Endothelial cell (in vitro differentiated cells): ENCODE data around the gene VRK3. TPM values are rescaled to one million over a fixed set of nuclear protein-coding genes. Genes with fewer than 3 reads are reported as not detected.

Experiments
- DNase-seq: peaks from one replicate; pipeline ENCODE4 v3.0.0; 2021; ENCODE audit warnings: low spot score
- H3K27ac Mint-ChIP-seq: one replicate; pipeline ENCODE4 v1.8.0; 2021; ENCODE audit warnings: mixed read lengths, inconsistent platforms; ENCODE audit not compliant: unreplicated experiment
- H3K27me3 Mint-ChIP-seq: one replicate; pipeline ENCODE4 v1.8.0; 2021; ENCODE audit warnings: mild to moderate bottlenecking, moderate library complexity, mixed read lengths, inconsistent platforms; ENCODE audit not compliant: unreplicated experiment
- H3K36me3 Mint-ChIP-seq: one replicate; pipeline ENCODE4 v1.8.0; 2021; ENCODE audit warnings: mild to moderate bottlenecking, low read depth, mixed read lengths, inconsistent platforms; ENCODE audit not compliant: unreplicated experiment
- H3K4me1 Mint-ChIP-seq: one replicate; pipeline ENCODE4 v1.8.0; 2021; ENCODE audit warnings: mild to moderate bottlenecking, mixed read lengths, inconsistent platforms; ENCODE audit not compliant: unreplicated experiment
- H3K4me3 Mint-ChIP-seq: one replicate; pipeline ENCODE4 v1.8.0; 2021; ENCODE audit warnings: mild to moderate bottlenecking, mixed read lengths, inconsistent platforms; ENCODE audit not compliant: unreplicated experiment
- H3K9me3 Mint-ChIP-seq: one replicate; pipeline ENCODE4 v1.8.0; 2021; ENCODE audit warnings: mixed read lengths, inconsistent platforms; ENCODE audit not compliant: unreplicated experiment
- CTCF ChIP-seq: fragments of 200-600 bp; sonication (generic); IDR thresholded peaks from one replicate; pipeline ENCODE4 v1.5.0; 2021; ENCODE audit warnings: antibody characterized with exemption; ENCODE audit not compliant: unreplicated experiment
- total RNA-seq: library from RNA; stranded (reverse); fragmentation: NEBNext Ultra II Directional; extraction: Animal tissue kit (Norgen Biotek cat#: 25700); gene quantifications from one replicate; pipeline ENCODE4 v1.2.1, GENCODE V29; 2021; ENCODE audit not compliant: unreplicated experiment

Gene VRK3
- total RNA-seq, 1 donor from 2014 or later: 51.2 TPM

GRCh38 chr19:49957262-49957915, 67.8 kb downstream of the VRK3 start:
- H3K36me3 Mint-ChIP-seq: no peaks in the 10 kb centered on the region
- H3K9me3 Mint-ChIP-seq: no peaks in the 10 kb centered on the region
- DNase-seq: no peak
- H3K27ac Mint-ChIP-seq: no peak overlapping the region
- H3K4me1 Mint-ChIP-seq: peaks cover 16% of the 10 kb centered on the region
- TF ChIP-seq CTCF: no peak
- H3K27me3 Mint-ChIP-seq: peaks cover 6% of the 10 kb centered on the region
- no peak overlapping the region for H3K4me3 Mint-ChIP-seq

GRCh38 chr19:49956115-49956495, 69.1 kb downstream of the VRK3 start:
- no peaks in the 10 kb centered on the region for H3K36me3 Mint-ChIP-seq
- TF ChIP-seq CTCF: no peak
- peaks cover 9% of the 10 kb centered on the region for H3K27me3 Mint-ChIP-seq
- H3K4me1 Mint-ChIP-seq: peaks cover 16% of the 10 kb centered on the region
- H3K27ac Mint-ChIP-seq: no peak overlapping the region
- no peak overlapping the region for H3K4me3 Mint-ChIP-seq
- H3K9me3 Mint-ChIP-seq: no peaks in the 10 kb centered on the region
- no peak for DNase-seq

GRCh38 chr19:49954933-49955332, 70.2 kb downstream of the VRK3 start:
- no peak for TF ChIP-seq CTCF
- Mint-ChIP-seq H3K27me3 (peaks cover 7% of the 10 kb centered on the region), H3K27ac (no peak overlapping the region), H3K36me3 (no peaks in the 10 kb centered on the region), H3K9me3 (no peaks in the 10 kb centered on the region), H3K4me1 (peaks cover 16% of the 10 kb centered on the region), H3K4me3 (no peak overlapping the region)
- DNase-seq: no peak

GRCh38 chr19:49954092-49954829, 70.9 kb downstream of the VRK3 start:
- H3K36me3 Mint-ChIP-seq: no peaks in the 10 kb centered on the region
- H3K4me1 Mint-ChIP-seq: peaks cover 16% of the 10 kb centered on the region
- no peak for DNase-seq
- no peak overlapping the region for H3K27ac Mint-ChIP-seq
- TF ChIP-seq CTCF: no peak
- H3K9me3 Mint-ChIP-seq: no peaks in the 10 kb centered on the region
- peaks cover 7% of the 10 kb centered on the region for H3K27me3 Mint-ChIP-seq
- no peak overlapping the region for H3K4me3 Mint-ChIP-seq

GRCh38 chr19:49953416-49953815, 71.8 kb downstream of the VRK3 start:
- H3K9me3 Mint-ChIP-seq: no peaks in the 10 kb centered on the region
- peaks cover 7% of the 10 kb centered on the region for H3K27me3 Mint-ChIP-seq
- no peak overlapping the region for H3K27ac Mint-ChIP-seq
- no peak for DNase-seq
- H3K36me3 Mint-ChIP-seq: no peaks in the 10 kb centered on the region
- H3K4me3 Mint-ChIP-seq: no peak overlapping the region
- no peak for TF ChIP-seq CTCF
- H3K4me1 Mint-ChIP-seq: peaks cover 16% of the 10 kb centered on the region
